ENCODE results near the gene SYNCRIP. TPM values are rescaled to one million over a fixed set of nuclear protein-coding genes. Genes with fewer than 3 reads are reported as not detected.

The SYNCRIP gene
- total RNA-seq, 1 experiment from 2014 or later, result 145 TPM

DNA sequence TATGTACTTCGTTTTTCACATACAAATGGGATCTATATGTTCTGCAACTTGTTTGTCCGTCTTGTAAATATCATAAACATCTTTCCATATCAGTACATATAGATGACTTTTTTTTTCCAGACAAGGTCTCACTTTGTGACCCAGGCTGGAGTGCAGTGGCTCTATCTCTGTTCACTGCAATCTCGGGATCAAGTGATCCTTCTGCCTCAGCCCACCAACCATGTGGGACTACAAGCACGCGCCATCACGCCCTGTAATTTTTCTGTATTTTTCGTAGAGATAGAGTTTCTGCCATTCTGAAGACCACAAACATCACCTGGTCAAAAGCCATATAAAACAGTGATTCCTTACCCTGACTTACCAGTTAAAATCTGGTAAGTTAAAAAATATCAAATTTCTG, 37.7 kb upstream of the SYNCRIP start:
- BruUV-seq (replicated peaks), result no TSS peak
- H3K27ac Mint-ChIP-seq (ENCODE audit: unreplicated experiment), result no peak overlapping the region
- no peak for TF ChIP-seq CTCF (IDR thresholded peaks at IDR 0.05; ENCODE audit: insufficient read depth in 1 of 2, low read depth in 1 of 2, low read length in 1 of 2, severe bottlenecking in 1 of 2, unreplicated experiment in 1 of 2)
- intact Hi-C loops (cut with micrococcal nuclease; ENCODE audit: unreplicated experiment), result no loop called here
- no peak for DNase-seq
- peaks cover 20% of the 10 kb centered on the region for H3K4me1 Mint-ChIP-seq (ENCODE audit: low read depth, unreplicated experiment)
- H3K36me3 ChIP-seq (ENCODE audit: control insufficient read depth, insufficient read depth, low read length), result peaks cover 2% of the 10 kb centered on the region; the same call in 1 of the 2 replicates
- peaks cover 2% of the 10 kb centered on the region for H3K27me3 Mint-ChIP-seq (ENCODE audit: insufficient read depth, unreplicated experiment)
- no peaks in the 10 kb centered on the region for H3K27me3 ChIP-seq (replicated peaks; ENCODE audit: control insufficient read depth, insufficient read depth, low read length)
- no peaks in the 10 kb centered on the region for H3K9me3 Mint-ChIP-seq (ENCODE audit: unreplicated experiment)
- H3K4me3 ChIP-seq (ENCODE audit: low read depth, low read length), result peak overlapping the region; percentile 70
- H3K36me3 Mint-ChIP-seq (ENCODE audit: insufficient read depth, unreplicated experiment), result peaks cover 37% of the 10 kb centered on the region
- POLR2A ChIA-PET, result interaction anchor here (0.6 kb wide), 1 partner anchor 41 kb away, joined by 4 read pairs; no protein-coding TSS in a partner anchor
- peak overlapping the region; percentile 99 for H3K4me3 Mint-ChIP-seq (ENCODE audit: unreplicated experiment)
- no peaks in the 10 kb centered on the region for H3K9me3 ChIP-seq
- CTCF ChIA-PET, result no interaction called here
- H3K4me1 ChIP-seq, result no peaks in the 10 kb centered on the region

DNA sequence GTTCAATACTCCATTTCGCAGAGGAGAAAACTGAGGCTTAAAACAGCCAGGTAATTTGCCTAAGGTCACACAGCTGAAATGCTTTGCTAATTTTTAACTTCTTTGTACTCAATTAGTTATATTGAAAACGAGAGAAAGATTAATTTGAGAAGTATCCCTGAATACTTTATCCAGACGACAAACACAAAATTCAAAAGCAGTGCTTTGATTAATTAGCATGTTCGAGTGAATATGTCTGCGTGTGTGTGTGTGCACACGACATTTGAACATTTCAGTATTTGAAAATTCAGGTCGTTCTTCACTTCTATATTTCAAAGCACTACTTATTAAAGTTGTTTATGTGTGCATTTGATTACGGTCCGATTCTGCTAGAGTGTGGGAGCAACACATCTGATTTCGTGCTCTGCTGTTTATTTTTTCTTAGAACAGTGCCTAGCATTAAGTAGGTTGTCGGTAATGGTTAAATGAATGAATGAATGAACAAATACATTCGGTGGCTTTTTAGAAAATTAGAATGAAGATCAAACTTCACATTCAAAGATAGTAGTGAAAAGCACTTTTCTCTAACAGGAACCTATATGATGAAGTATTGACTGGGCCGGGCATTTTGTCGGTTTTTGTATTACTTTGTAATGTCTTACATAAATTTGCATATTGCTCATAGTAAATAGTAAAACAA, 36.9 kb upstream of the SYNCRIP start:
- H3K9me3 Mint-ChIP-seq (ENCODE audit: unreplicated experiment), result no peaks in the 10 kb centered on the region
- no peaks in the 10 kb centered on the region for H3K27me3 ChIP-seq (replicated peaks; ENCODE audit: control insufficient read depth, insufficient read depth, low read length)
- peaks cover 2% of the 10 kb centered on the region; the same call in 1 of the 2 replicates for H3K36me3 ChIP-seq (ENCODE audit: control insufficient read depth, insufficient read depth, low read length)
- no peaks in the 10 kb centered on the region for H3K4me1 ChIP-seq
- H3K9me3 ChIP-seq, result no peaks in the 10 kb centered on the region
- CTCF ChIA-PET, result no interaction called here
- peaks cover 45% of the 10 kb centered on the region for H3K36me3 Mint-ChIP-seq (ENCODE audit: insufficient read depth, unreplicated experiment)
- TF ChIP-seq CTCF (IDR thresholded peaks at IDR 0.05; ENCODE audit: insufficient read depth in 1 of 2, low read depth in 1 of 2, low read length in 1 of 2, severe bottlenecking in 1 of 2, unreplicated experiment in 1 of 2), result no peak
- H3K4me3 Mint-ChIP-seq (ENCODE audit: unreplicated experiment), result peak overlapping the region; percentile 99
- peak overlapping the region; percentile 70 for H3K4me3 ChIP-seq (ENCODE audit: low read depth, low read length)
- POLR2A ChIA-PET, result interaction anchor here (0.8 to 3.0 kb wide), 6 partner anchors 20 to 87 kb away, joined by 3 to 153 read pairs (median 6); partner anchors contain the start of gene SYNCRIP
- peak overlapping the region; percentile 98 for H3K27ac Mint-ChIP-seq (ENCODE audit: unreplicated experiment)
- intact Hi-C loops (cut with micrococcal nuclease; ENCODE audit: unreplicated experiment), result loop anchor here (5.0 kb wide), 3 partner anchors 87 to 1038 kb away; partner anchors contain the start of gene SNX14
- BruUV-seq (replicated peaks), result TSS peak; percentile 77
- no peak for DNase-seq
- peaks cover 2% of the 10 kb centered on the region for H3K27me3 Mint-ChIP-seq (ENCODE audit: insufficient read depth, unreplicated experiment)
- H3K4me1 Mint-ChIP-seq (ENCODE audit: low read depth, unreplicated experiment), result peaks cover 20% of the 10 kb centered on the region

DNA sequence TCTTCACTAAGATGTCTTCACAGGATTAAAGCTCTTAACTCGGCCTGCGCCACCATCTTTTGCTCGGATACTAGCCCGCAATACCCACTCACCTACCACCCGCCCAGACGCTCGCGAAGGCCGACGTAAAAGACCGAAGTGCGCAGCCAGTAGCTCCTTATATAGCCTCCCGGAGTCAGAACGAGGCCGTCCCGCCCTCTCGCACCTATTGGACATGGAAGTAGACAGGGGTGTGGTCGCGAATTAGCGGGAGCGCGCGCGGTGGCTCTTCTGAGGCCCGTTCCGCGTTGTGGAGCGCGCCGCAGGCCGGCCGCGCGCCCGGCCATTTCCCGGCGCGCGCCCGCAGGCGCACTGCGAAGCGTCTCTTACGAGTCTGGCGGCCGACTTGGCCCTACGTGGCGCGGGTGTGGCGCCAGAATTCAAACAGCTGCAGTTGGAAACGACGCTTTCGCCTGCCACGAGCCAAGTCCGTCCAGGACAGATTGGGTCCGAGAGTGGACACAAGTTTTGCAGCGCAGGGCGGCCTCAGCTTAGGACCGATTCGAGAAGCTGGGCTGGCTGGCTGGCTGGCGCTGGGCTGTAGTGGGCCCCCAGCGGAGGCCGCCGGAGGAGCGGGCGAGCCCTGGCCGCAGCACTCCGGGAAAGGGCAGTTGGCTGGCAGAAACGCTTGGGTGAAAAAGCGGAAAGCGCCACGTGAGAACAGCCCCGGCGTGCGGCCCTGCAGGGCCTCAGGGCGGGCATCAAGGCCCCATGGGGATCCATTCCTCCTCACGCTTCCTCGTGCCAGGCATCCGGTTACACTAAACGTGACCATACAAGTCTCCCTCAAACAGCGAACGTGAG, 36.1 kb upstream of the SYNCRIP start:
- no peak for TF ChIP-seq CTCF (IDR thresholded peaks at IDR 0.05; ENCODE audit: insufficient read depth in 1 of 2, low read depth in 1 of 2, low read length in 1 of 2, severe bottlenecking in 1 of 2, unreplicated experiment in 1 of 2)
- DNase-seq, result peak; percentile 97
- Histone ChIP-seq H3K4me1 (no peaks in the 10 kb centered on the region), H3K9me3 (no peaks in the 10 kb centered on the region), H3K36me3 (ENCODE audit: control insufficient read depth, insufficient read depth, low read length) (peaks cover 2% of the 10 kb centered on the region; the same call in 1 of the 2 replicates), H3K4me3 (ENCODE audit: low read depth, low read length) (peak overlapping the region; percentile 89), H3K27me3 (replicated peaks; ENCODE audit: control insufficient read depth, insufficient read depth, low read length) (no peaks in the 10 kb centered on the region)
- intact Hi-C loops (cut with micrococcal nuclease; ENCODE audit: unreplicated experiment), result loop anchor here (1.0 to 5.0 kb wide), 4 partner anchors 36 to 1038 kb away; partner anchors contain the start of gene SNX14
- H3K9me3 Mint-ChIP-seq (ENCODE audit: unreplicated experiment), result no peaks in the 10 kb centered on the region
- ChIA-PET POLR2A (interaction anchor here (0.6 to 3.0 kb wide), 11 partner anchors 9 to 363 kb away, joined by 3 to 153 read pairs (median 4); partner anchors contain the start of genes SNX14 and SYNCRIP), CTCF (interaction anchor here (0.6 to 1.1 kb wide), 3 partner anchors 34 to 74 kb away, joined by 3 to 4 read pairs (median 3); partner anchors contain the start of gene SYNCRIP)
- H3K36me3 Mint-ChIP-seq (ENCODE audit: insufficient read depth, unreplicated experiment), result peaks cover 53% of the 10 kb centered on the region
- H3K27ac Mint-ChIP-seq (ENCODE audit: unreplicated experiment), result peak overlapping the region; percentile 98
- BruUV-seq (replicated peaks), result no TSS peak
- H3K27me3 Mint-ChIP-seq (ENCODE audit: insufficient read depth, unreplicated experiment), result peaks cover 2% of the 10 kb centered on the region
- peak overlapping the region; percentile 99 for H3K4me3 Mint-ChIP-seq (ENCODE audit: unreplicated experiment)
- peaks cover 26% of the 10 kb centered on the region for H3K4me1 Mint-ChIP-seq (ENCODE audit: low read depth, unreplicated experiment)
